T-helper 2 cell treated with Interferon-gamma antibody and Interleukin-4, amounts not matched to agents 5 μg/mL and 100 μg/mL, for 36 hours (primary cell): ENCODE data around the gene CR1.
"Not testable (repeated sequence)": the region's sequence is repeated elsewhere in the genome, so short reads cannot be mapped to it uniquely, and the experiment has no call there.

Experiments used
- DNase-seq: peaks from one replicate; pipeline ENCODE4 v3.0.0; 2021; ENCODE audit warnings: low spot score
- H3K27ac Mint-ChIP-seq: one replicate; pipeline ENCODE4 v1.8.0; 2021; ENCODE audit warnings: mild to moderate bottlenecking, mixed read lengths
- H3K27me3 Mint-ChIP-seq: one replicate; pipeline ENCODE4 v1.8.0; 2021; ENCODE audit warnings: low read depth, mixed read lengths
- H3K36me3 Mint-ChIP-seq: one replicate; pipeline ENCODE4 v1.8.0; 2021; ENCODE audit warnings: low read depth, mixed read lengths
- H3K4me1 Mint-ChIP-seq: one replicate; pipeline ENCODE4 v1.8.0; 2021; ENCODE audit warnings: low read depth, mixed read lengths
- H3K4me3 Mint-ChIP-seq: one replicate; pipeline ENCODE4 v1.8.0; 2022; ENCODE audit warnings: mild to moderate bottlenecking, moderate library complexity, mixed read lengths
- H3K9me3 Mint-ChIP-seq: one replicate; pipeline ENCODE4 v1.8.0; 2021; ENCODE audit warnings: mixed read lengths

Gene CR1

GRCh38 chr1:207648334-207649209, 152.6 kb downstream of the CR1 start:
- peaks cover 43% of the 10 kb centered on the region for H3K27me3 Mint-ChIP-seq
- no peak overlapping the region for H3K27ac Mint-ChIP-seq
- peaks cover 7% of the 10 kb centered on the region for H3K4me1 Mint-ChIP-seq
- no peak overlapping the region for H3K4me3 Mint-ChIP-seq
- no peak for DNase-seq
- no peaks in the 10 kb centered on the region for H3K36me3 Mint-ChIP-seq
- no peaks in the 10 kb centered on the region for H3K9me3 Mint-ChIP-seq

GRCh38 chr1:207649210-207649753, 153.3 kb downstream of the CR1 start:
- H3K4me3 Mint-ChIP-seq, result no peak overlapping the region
- H3K27me3 Mint-ChIP-seq, result peaks cover 38% of the 10 kb centered on the region
- H3K27ac Mint-ChIP-seq, result no peak overlapping the region

GRCh38 chr1:207649865-207650580, 154.1 kb downstream of the CR1 start:
- H3K9me3 Mint-ChIP-seq, result no peaks in the 10 kb centered on the region
- no peak overlapping the region for H3K27ac Mint-ChIP-seq

More at GRCh38 chr1:207649210-207649753, 153.3 kb downstream of the CR1 start:
- Mint-ChIP-seq H3K4me1 (peaks cover 5% of the 10 kb centered on the region), H3K9me3 (no peaks in the 10 kb centered on the region), H3K36me3 (no peaks in the 10 kb centered on the region)
- no peak for DNase-seq

DNA sequence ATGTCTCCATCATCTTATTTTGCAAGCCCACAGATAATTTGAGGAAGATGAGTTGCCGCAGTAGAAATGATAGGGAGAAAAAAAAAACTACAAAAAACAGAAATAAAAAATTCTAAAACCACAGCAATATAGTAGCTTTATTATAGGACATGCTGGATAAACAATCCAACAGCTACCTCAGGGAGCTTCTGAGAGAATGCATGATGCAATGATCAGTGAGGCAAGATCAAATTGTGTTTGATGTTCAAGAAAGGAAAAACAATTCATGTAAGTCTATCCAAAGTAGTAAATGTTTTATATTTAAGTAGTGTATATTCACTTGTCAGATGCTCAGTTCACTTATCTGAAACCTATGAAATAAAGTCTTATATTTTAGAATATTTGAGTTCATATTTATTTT, 155.6 kb downstream of the CR1 start:
- Mint-ChIP-seq H3K9me3 (no peaks in the 10 kb centered on the region), H3K4me3 (no peak overlapping the region), H3K4me1 (peaks cover 2% of the 10 kb centered on the region), H3K27me3 (peaks cover 29% of the 10 kb centered on the region), H3K36me3 (no peaks in the 10 kb centered on the region), H3K27ac (no peak overlapping the region)
- no peak for DNase-seq

More at GRCh38 chr1:207649865-207650580, 154.1 kb downstream of the CR1 start:
- no peak for DNase-seq
- H3K4me3 Mint-ChIP-seq, result no peak overlapping the region
- H3K4me1 Mint-ChIP-seq, result peaks cover 2% of the 10 kb centered on the region
- peaks cover 34% of the 10 kb centered on the region for H3K27me3 Mint-ChIP-seq
- no peaks in the 10 kb centered on the region for H3K36me3 Mint-ChIP-seq

DNA sequence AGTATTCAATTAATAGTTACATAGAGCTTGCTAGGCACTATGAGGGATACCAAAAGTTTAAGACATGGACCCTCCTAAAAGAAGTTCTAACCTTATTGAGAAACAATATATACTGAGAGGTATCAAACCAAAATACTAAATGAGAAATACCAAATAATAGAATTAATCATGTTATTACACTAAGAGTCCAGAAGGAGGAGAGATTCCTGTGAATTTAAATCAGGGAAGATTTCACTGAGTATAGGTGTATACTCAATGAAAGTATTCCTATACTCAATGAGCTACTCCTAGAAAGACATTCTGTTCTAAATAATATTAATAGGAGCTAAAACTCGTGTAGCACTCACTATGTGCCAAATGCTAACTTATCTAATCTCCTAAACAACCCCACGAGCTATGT, 158.4 kb downstream of the CR1 start:
- H3K36me3 Mint-ChIP-seq, result no peaks in the 10 kb centered on the region
- DNase-seq, result no peak
- no peaks in the 10 kb centered on the region for H3K9me3 Mint-ChIP-seq
- H3K27me3 Mint-ChIP-seq, result peaks cover 18% of the 10 kb centered on the region
- no peaks in the 10 kb centered on the region for H3K4me1 Mint-ChIP-seq
- no peak overlapping the region for H3K4me3 Mint-ChIP-seq
- H3K27ac Mint-ChIP-seq, result no peak overlapping the region

DNA sequence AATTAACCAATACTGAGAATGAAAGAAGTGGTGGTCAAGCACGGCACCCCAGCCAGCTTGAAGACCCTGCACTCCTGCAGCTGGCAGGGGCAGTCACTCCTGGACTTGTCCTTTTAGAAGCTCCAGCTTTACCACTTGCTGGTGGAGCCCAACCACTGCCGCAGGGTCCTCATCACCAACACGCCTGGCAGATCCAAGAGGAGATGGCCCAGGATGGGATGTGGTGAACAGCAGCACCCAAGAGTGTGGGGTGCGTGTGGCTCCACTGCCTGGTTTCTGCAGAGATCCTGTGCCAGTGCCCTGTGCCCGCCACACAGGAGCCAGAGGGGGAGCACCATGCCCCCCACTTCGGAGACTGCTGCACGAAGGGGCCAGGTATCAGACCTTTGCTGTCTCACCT, 162.5 kb downstream of the CR1 start:
- Mint-ChIP-seq H3K27me3 (peaks cover 9% of the 10 kb centered on the region), H3K27ac (no peak overlapping the region)

DNA sequence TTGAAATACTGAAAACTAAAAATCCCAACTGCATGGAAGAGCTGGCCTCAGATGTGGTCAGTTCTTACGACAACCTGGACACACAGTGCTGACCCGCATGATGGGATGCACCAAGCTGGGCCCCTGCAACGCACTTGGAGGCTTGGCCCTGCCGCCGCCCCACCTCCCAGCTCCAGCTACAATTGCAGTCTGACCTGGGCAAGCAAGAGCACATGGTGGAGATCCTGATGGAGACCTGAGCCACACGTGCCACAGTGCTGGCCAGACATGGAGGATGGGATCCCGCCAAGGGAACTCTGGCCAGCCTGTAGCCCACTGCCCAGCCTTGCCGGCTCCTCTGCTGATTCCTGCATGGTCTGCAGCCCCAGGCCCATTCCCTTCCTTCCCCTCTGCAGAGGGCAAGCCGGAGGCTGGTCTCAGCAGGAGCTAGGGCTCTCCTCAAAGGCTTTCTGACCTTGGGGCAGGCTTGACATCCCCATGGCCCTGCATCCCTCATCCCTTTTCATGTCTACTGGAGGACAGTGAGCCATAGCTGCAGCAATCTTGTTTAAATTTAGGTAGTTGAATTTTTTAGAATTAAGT, 163.0 kb downstream of the CR1 start:
- no peaks in the 10 kb centered on the region for H3K36me3 Mint-ChIP-seq
- no peaks in the 10 kb centered on the region for H3K9me3 Mint-ChIP-seq
- H3K4me3 Mint-ChIP-seq, result no peak overlapping the region
- DNase-seq, result no peak
- no peaks in the 10 kb centered on the region for H3K4me1 Mint-ChIP-seq
- H3K27me3 Mint-ChIP-seq, result peaks cover 13% of the 10 kb centered on the region
- no peak overlapping the region for H3K27ac Mint-ChIP-seq

More for the DNA sequence above, 162.5 kb downstream of the CR1 start:
- no peak for DNase-seq
- no peaks in the 10 kb centered on the region for H3K4me1 Mint-ChIP-seq
- no peak overlapping the region for H3K4me3 Mint-ChIP-seq
- H3K9me3 Mint-ChIP-seq, result no peaks in the 10 kb centered on the region
- no peaks in the 10 kb centered on the region for H3K36me3 Mint-ChIP-seq

DNA sequence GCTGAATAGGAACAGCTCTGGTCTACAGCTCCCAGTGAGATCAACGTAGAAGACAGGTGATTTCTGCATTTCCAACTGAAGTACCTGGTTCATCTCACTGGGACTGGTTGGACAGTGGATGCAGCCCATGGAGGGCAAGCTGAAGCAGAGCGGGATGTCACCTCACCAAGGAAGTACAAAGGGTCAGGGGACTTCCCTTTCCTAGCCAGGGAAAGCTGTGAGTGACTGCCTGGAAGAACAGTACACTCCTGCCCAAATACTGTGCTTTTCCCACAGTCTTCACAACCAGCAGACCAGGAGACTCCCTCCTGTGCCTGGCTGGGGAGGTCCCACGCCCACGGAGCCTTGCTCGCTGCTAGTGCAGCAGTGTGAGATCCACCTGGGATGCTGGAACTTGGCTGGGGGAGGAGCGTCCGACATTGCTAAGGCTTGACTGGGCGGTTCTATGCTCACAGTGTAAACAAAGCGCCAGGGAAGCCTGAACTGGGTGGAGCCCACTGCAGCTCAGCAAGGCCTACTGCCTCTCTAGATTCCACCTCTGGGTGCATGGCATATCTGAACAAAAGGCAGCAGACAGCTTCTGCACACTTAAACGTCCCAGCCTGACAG, 163.7 kb downstream of the CR1 start:
- Mint-ChIP-seq H3K27me3 (peaks cover 17% of the 10 kb centered on the region), H3K36me3 (no peaks in the 10 kb centered on the region), H3K4me3 (no peak overlapping the region), H3K27ac (no peak overlapping the region), H3K4me1 (no peaks in the 10 kb centered on the region), H3K9me3 (no peaks in the 10 kb centered on the region)
- DNase-seq, result no peak

DNA sequence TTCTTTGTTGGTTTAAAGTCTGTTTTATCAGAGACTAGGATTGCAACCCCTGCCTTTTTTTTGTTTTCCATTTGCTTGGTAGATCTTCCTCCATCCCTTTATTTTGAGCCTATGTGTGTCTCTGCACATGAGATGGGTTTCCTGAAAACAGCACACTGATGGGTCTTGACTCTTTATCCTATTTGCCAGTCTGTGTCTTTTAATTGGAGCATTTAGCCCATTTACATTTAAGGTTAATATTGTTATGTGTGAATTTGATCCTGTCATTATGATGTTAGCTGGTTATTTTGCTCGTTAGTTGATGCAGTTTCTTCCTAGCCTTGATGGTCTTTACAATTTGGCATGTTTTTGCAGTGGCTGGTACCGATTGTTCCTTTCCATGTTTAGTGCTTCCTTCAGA, 165.5 kb downstream of the CR1 start:
- not testable (repeated sequence) for H3K4me1 Mint-ChIP-seq, H3K27ac Mint-ChIP-seq, H3K9me3 Mint-ChIP-seq, H3K4me3 Mint-ChIP-seq, H3K36me3 Mint-ChIP-seq, DNase-seq
- peaks cover 23% of the 10 kb centered on the region for H3K27me3 Mint-ChIP-seq

GRCh38 chr1:207666342-207666741, 170.4 kb downstream of the CR1 start:
- Mint-ChIP-seq H3K27ac (no peak overlapping the region), H3K27me3 (peaks cover 60% of the 10 kb centered on the region)

GRCh38 chr1:207669528-207670009, 173.6 kb downstream of the CR1 start:
- no peak for DNase-seq
- Mint-ChIP-seq H3K27ac (no peak overlapping the region), H3K27me3 (peaks cover 67% of the 10 kb centered on the region), H3K4me1 (no peaks in the 10 kb centered on the region), H3K4me3 (no peak overlapping the region), H3K36me3 (no peaks in the 10 kb centered on the region), H3K9me3 (no peaks in the 10 kb centered on the region)

More at GRCh38 chr1:207666342-207666741, 170.4 kb downstream of the CR1 start:
- DNase-seq, result no peak
- Mint-ChIP-seq H3K4me1 (no peaks in the 10 kb centered on the region), H3K4me3 (no peak overlapping the region), H3K36me3 (no peaks in the 10 kb centered on the region), H3K9me3 (no peaks in the 10 kb centered on the region)

GRCh38 chr1:207670192-207670591, 174.2 kb downstream of the CR1 start:
- no peak for DNase-seq
- H3K4me3 Mint-ChIP-seq, result no peak overlapping the region
- peaks cover 67% of the 10 kb centered on the region for H3K27me3 Mint-ChIP-seq
- no peak overlapping the region for H3K27ac Mint-ChIP-seq
- H3K9me3 Mint-ChIP-seq, result no peaks in the 10 kb centered on the region
- H3K4me1 Mint-ChIP-seq, result no peaks in the 10 kb centered on the region
- H3K36me3 Mint-ChIP-seq, result no peaks in the 10 kb centered on the region

DNA sequence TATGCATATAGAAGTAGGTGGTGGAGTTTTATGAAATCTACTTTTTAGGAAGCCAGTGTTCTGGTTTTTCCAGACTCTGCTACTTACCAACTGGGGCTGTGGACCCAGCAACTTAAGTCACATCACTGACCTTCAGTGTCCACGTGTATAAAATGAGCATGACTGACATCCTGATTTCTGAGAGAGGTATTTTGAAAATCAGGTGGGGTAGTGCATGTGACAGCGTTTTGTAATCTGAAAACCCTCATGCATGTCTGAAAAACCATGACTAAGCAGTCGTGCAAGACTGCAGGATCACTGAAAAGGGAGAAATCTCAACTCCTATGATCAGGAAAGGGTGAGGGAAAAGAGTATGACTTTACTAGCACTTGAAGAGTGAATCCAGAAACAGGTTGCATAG, 175.0 kb downstream of the CR1 start:
- no peaks in the 10 kb centered on the region for H3K36me3 Mint-ChIP-seq
- H3K4me3 Mint-ChIP-seq, result no peak overlapping the region
- H3K4me1 Mint-ChIP-seq, result no peaks in the 10 kb centered on the region
- no peaks in the 10 kb centered on the region for H3K9me3 Mint-ChIP-seq
- H3K27ac Mint-ChIP-seq, result no peak overlapping the region
- H3K27me3 Mint-ChIP-seq, result peaks cover 66% of the 10 kb centered on the region
- DNase-seq, result no peak
